ENCODE data around the gene CC2D1B.

The CC2D1B gene, protein sequence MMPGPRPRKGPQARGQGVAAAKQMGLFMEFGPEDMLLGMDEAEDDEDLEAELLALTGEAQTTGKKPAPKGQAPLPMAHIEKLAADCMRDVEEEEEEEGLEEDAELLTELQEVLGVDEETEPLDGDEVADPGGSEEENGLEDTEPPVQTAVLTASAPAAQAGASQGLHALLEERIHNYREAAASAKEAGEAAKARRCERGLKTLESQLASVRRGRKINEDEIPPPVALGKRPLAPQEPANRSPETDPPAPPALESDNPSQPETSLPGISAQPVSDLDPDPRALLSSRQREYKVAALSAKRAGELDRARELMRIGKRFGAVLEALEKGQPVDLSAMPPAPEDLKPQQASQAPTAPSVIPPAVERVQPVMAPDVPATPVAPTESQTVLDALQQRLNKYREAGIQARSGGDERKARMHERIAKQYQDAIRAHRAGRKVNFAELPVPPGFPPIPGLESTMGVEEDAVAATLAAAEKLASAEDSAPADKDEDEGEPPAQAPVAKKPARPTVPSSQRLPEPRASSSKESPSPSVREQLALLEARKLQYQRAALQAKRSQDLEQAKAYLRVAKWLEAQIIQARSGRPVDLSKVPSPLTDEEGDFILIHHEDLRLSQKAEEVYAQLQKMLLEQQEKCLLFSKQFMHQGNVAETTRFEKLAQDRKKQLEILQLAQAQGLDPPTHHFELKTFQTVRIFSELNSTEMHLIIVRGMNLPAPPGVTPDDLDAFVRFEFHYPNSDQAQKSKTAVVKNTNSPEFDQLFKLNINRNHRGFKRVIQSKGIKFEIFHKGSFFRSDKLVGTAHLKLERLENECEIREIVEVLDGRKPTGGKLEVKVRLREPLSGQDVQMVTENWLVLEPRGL

GRCh38 chr1:52365746-52366516 is at the start of gene CC2D1B:
CC2D1B (minus strand) TSS chr1:52366205; CDS start chr1:52364620, 1,585 bp downstream.
- peaks cover 17% of the 10 kb centered on the region for H3K36me3 ChIP-seq (ENCODE audit: control insufficient read depth, insufficient read depth, low read length)
- H3K27me3 ChIP-seq (ENCODE audit: control insufficient read depth, insufficient read depth, low read length): no peaks in the 10 kb centered on the region
- H3K9ac ChIP-seq (ENCODE audit: low read depth, low read length): peak within 1 kb of the TSS; percentile 62
- H3K9me3 ChIP-seq (ENCODE audit: control insufficient read depth, insufficient read depth, low read length): no peaks in the 10 kb centered on the region
- H3K4me1 ChIP-seq (ENCODE audit: control insufficient read depth, insufficient read depth, low read length): peaks cover 7% of the 10 kb centered on the region
- peak within 1 kb of the TSS; percentile 92 for H3K4me3 ChIP-seq (ENCODE audit: low read depth, low read length)

GRCh38 chr1:52414942-52415341 is 48.9 kb upstream of the CC2D1B start:
- Histone ChIP-seq H3K4me3 (ENCODE audit: low read depth, low read length) (no peak overlapping the region), H3K4me1 (ENCODE audit: control insufficient read depth, insufficient read depth, low read length) (no peaks in the 10 kb centered on the region), H3K9ac (ENCODE audit: low read depth, low read length) (no peak overlapping the region), H3K27me3 (ENCODE audit: control insufficient read depth, insufficient read depth, low read length) (no peaks in the 10 kb centered on the region), H3K9me3 (ENCODE audit: control insufficient read depth, insufficient read depth, low read length) (no peaks in the 10 kb centered on the region), H3K36me3 (ENCODE audit: control insufficient read depth, insufficient read depth, low read length) (peaks cover 51% of the 10 kb centered on the region)

DNA sequence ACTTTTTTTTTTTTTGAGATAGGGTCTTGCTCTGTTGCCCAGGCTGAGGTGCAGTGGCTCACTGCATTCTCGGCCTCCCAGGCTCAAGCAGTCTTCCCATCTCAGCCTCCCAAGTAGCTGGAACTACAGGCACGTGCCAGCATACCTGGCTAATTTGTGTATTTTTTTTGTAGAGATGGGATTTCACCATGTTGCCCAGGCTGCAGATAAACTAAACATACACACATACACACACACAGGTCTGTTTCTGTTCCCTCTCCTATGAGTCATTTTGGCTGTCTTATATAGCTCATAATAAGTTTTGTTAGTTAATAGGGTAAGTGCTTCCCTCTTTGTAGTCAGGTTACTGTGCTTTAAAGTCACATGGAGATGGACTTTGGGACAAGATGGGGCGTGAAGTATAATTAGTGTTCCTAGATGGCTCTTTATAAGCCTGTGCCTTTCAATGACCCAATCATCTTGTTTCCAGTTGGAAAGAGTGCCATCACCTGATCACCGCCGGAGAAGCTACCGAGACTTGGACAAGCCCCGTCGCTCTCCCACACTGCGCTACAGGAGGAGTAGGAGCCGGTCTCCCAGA is 47.5 kb upstream of the CC2D1B start:
- Histone ChIP-seq H3K9me3 (ENCODE audit: control insufficient read depth, insufficient read depth, low read length) (no peaks in the 10 kb centered on the region), H3K9ac (ENCODE audit: low read depth, low read length) (no peak overlapping the region), H3K27me3 (ENCODE audit: control insufficient read depth, insufficient read depth, low read length) (no peaks in the 10 kb centered on the region), H3K4me1 (ENCODE audit: control insufficient read depth, insufficient read depth, low read length) (no peaks in the 10 kb centered on the region), H3K4me3 (ENCODE audit: low read depth, low read length) (no peak overlapping the region), H3K36me3 (ENCODE audit: control insufficient read depth, insufficient read depth, low read length) (peaks cover 55% of the 10 kb centered on the region)

- peak overlapping the region; percentile 90 for H3K9ac ChIP-seq (ENCODE audit: low read depth, low read length)
- peaks cover 25% of the 10 kb centered on the region for H3K36me3 ChIP-seq (ENCODE audit: control insufficient read depth, insufficient read depth, low read length)
- no peaks in the 10 kb centered on the region for H3K4me1 ChIP-seq (ENCODE audit: control insufficient read depth, insufficient read depth, low read length)
- no peaks in the 10 kb centered on the region for H3K27me3 ChIP-seq (ENCODE audit: control insufficient read depth, insufficient read depth, low read length)
- peak overlapping the region; percentile 96 for H3K4me3 ChIP-seq (ENCODE audit: low read depth, low read length)
- no peaks in the 10 kb centered on the region for H3K9me3 ChIP-seq (ENCODE audit: control insufficient read depth, insufficient read depth, low read length)
Observed at GRCh38 chr1:52404975-52405338, 39.0 kb upstream of the CC2D1B start.

DNA sequence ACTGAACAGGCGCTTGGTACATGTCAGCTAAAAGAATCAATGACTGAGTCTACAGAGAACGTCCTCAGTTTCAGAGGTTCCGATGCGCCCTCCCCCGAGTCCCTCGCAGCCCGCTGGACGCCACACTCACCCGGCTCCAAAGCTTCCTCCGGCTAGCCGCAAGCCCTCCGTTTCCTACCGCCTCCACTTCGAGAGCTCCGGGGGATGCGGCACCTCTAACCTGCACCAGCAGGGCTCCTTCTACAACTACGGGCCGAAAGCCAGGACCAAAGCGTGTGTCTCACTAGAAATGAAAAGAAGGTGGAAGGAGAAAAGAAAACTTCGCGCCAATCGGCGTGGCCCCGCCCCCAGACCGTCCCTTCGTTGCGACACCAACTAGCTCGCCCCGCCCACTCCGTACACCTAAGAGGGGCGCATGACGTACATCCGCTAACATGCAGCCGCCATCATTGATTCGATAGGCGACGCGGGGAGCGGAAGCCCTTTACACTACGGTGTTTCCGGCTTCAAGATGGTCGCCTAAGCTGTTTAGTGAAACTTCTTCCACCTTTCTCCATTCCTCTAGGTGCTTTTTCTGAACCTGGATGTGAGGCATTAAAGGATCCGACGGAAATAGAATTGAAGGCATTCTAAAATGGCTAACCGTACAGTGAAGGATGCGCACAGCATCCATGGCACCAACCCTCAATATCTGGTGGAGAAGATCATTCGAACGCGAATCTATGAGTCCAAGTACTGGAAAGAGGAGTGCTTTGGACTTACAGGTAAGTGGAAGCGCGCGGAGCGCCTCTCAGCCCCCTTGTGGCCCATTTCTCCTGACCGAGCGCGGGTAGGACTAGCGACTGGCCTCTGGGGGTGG is 38.3 kb upstream of the CC2D1B start, which contains the start of the genes ORC1 and PRPF38A:
Gene ORC1, minus strand, starts transcription at position 308 of the 859 bp plus-strand sequence. CDS start 2,200 bp downstream, outside the sequence.
Gene PRPF38A, plus strand, starts transcription at position 487 of the 859 bp plus-strand sequence. Its CDS starts 148 bp downstream, at position 635.
- Histone ChIP-seq H3K27me3 (ENCODE audit: control insufficient read depth, insufficient read depth, low read length) (no peaks in the 10 kb centered on the region), H3K4me1 (ENCODE audit: control insufficient read depth, insufficient read depth, low read length) (no peaks in the 10 kb centered on the region), H3K36me3 (ENCODE audit: control insufficient read depth, insufficient read depth, low read length) (peaks cover 29% of the 10 kb centered on the region), H3K4me3 (ENCODE audit: low read depth, low read length) (peak within 1 kb of the TSS; percentile 96), H3K9me3 (ENCODE audit: control insufficient read depth, insufficient read depth, low read length) (no peaks in the 10 kb centered on the region), H3K9ac (ENCODE audit: low read depth, low read length) (peak within 1 kb of the TSS; percentile 95)

GRCh38 chr1:52403566-52404115 is 37.6 kb upstream of the CC2D1B start:
- Histone ChIP-seq H3K4me1 (ENCODE audit: control insufficient read depth, insufficient read depth, low read length) (no peaks in the 10 kb centered on the region), H3K4me3 (ENCODE audit: low read depth, low read length) (peak overlapping the region; percentile 96), H3K36me3 (ENCODE audit: control insufficient read depth, insufficient read depth, low read length) (peaks cover 23% of the 10 kb centered on the region), H3K9me3 (ENCODE audit: control insufficient read depth, insufficient read depth, low read length) (no peaks in the 10 kb centered on the region), H3K9ac (ENCODE audit: low read depth, low read length) (peak overlapping the region; percentile 95), H3K27me3 (ENCODE audit: control insufficient read depth, insufficient read depth, low read length) (no peaks in the 10 kb centered on the region)

DNA sequence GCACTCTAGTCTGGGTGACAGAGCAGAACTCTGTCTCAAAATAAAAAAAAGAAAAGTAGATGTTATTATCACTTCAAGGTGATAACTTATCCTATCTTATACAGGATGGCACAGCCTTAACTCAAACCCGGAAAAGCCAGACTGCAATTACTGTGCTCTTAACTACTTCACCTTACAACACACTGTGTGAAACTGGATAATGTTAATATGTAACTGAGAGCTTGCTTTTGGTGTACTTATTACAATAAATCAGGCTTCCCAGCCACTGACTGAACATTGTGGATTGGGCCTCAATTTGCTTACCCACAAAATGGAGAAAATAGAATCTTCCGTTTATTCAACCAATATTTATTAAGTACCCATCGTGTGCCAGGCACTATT is 36.8 kb upstream of the CC2D1B start:
- peak overlapping the region; percentile 96 for H3K4me3 ChIP-seq (ENCODE audit: low read depth, low read length)
- H3K36me3 ChIP-seq (ENCODE audit: control insufficient read depth, insufficient read depth, low read length): peaks cover 17% of the 10 kb centered on the region

DNA sequence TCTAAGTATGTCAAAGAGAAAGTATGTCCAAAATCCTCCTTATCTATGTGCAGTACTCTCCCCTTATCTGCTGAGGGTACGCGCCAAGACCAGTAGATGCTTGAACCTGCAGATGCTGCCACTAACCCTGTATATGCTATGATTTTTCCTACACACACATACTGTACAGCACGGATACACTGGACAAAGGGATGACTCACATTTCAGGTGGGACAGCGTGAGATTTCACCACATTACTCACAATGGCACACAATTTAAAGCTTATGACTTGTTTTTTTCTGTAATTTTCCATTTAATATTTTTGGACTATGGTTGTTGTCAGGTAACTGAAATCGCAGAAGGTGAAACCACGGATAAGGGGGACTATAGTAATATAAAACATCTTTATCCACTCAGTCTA is 34.1 kb upstream of the CC2D1B start:
- H3K36me3 ChIP-seq (ENCODE audit: control insufficient read depth, insufficient read depth, low read length): peaks cover 31% of the 10 kb centered on the region
- H3K4me1 ChIP-seq (ENCODE audit: control insufficient read depth, insufficient read depth, low read length): no peaks in the 10 kb centered on the region
- no peak overlapping the region for H3K9ac ChIP-seq (ENCODE audit: low read depth, low read length)
- no peaks in the 10 kb centered on the region for H3K9me3 ChIP-seq (ENCODE audit: control insufficient read depth, insufficient read depth, low read length)
- no peak overlapping the region for H3K4me3 ChIP-seq (ENCODE audit: low read depth, low read length)
- no peaks in the 10 kb centered on the region for H3K27me3 ChIP-seq (ENCODE audit: control insufficient read depth, insufficient read depth, low read length)

More for the DNA sequence above, 36.8 kb upstream of the CC2D1B start:
- H3K9me3 ChIP-seq (ENCODE audit: control insufficient read depth, insufficient read depth, low read length): no peaks in the 10 kb centered on the region
- H3K4me1 ChIP-seq (ENCODE audit: control insufficient read depth, insufficient read depth, low read length): no peaks in the 10 kb centered on the region
- no peaks in the 10 kb centered on the region for H3K27me3 ChIP-seq (ENCODE audit: control insufficient read depth, insufficient read depth, low read length)
- H3K9ac ChIP-seq (ENCODE audit: low read depth, low read length): no peak overlapping the region

DNA sequence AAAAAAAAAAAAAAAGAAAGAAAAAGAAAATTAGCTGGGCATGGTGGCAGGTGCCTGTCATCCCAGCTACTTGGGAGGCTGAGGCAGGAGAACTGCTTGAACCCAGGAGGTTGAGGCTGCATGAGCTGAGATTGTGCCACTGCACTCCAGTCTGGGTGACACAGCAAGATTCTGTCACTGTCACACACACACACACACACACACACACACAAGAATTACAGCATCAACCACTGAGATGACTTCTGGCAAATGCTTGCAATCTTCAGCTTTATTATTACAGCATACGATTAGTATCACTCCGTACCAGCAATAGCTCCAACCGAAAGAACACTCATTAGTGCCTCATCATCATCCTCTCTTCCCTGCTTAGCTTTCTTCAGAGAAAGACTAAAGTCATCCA is 33.6 kb upstream of the CC2D1B start:
- no peaks in the 10 kb centered on the region for H3K27me3 ChIP-seq (ENCODE audit: control insufficient read depth, insufficient read depth, low read length)
- no peak overlapping the region for H3K4me3 ChIP-seq (ENCODE audit: low read depth, low read length)
- H3K36me3 ChIP-seq (ENCODE audit: control insufficient read depth, insufficient read depth, low read length): peaks cover 31% of the 10 kb centered on the region
- H3K9ac ChIP-seq (ENCODE audit: low read depth, low read length): no peak overlapping the region
- no peaks in the 10 kb centered on the region for H3K4me1 ChIP-seq (ENCODE audit: control insufficient read depth, insufficient read depth, low read length)
- no peaks in the 10 kb centered on the region for H3K9me3 ChIP-seq (ENCODE audit: control insufficient read depth, insufficient read depth, low read length)

GRCh38 chr1:52393174-52393573 is 27.2 kb upstream of the CC2D1B start:
- no peak overlapping the region for H3K9ac ChIP-seq (ENCODE audit: low read depth, low read length)
- H3K36me3 ChIP-seq (ENCODE audit: control insufficient read depth, insufficient read depth, low read length): peaks cover 42% of the 10 kb centered on the region
- H3K4me3 ChIP-seq (ENCODE audit: low read depth, low read length): no peak overlapping the region
- H3K27me3 ChIP-seq (ENCODE audit: control insufficient read depth, insufficient read depth, low read length): no peaks in the 10 kb centered on the region
- H3K4me1 ChIP-seq (ENCODE audit: control insufficient read depth, insufficient read depth, low read length): no peaks in the 10 kb centered on the region
- H3K9me3 ChIP-seq (ENCODE audit: control insufficient read depth, insufficient read depth, low read length): no peaks in the 10 kb centered on the region
